ENCODE results near the gene RNFT2.

The RNFT2 gene, protein sequence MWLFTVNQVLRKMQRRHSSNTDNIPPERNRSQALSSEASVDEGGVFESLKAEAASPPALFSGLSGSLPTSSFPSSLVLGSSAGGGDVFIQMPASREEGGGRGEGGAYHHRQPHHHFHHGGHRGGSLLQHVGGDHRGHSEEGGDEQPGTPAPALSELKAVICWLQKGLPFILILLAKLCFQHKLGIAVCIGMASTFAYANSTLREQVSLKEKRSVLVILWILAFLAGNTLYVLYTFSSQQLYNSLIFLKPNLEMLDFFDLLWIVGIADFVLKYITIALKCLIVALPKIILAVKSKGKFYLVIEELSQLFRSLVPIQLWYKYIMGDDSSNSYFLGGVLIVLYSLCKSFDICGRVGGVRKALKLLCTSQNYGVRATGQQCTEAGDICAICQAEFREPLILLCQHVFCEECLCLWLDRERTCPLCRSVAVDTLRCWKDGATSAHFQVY

DNA sequence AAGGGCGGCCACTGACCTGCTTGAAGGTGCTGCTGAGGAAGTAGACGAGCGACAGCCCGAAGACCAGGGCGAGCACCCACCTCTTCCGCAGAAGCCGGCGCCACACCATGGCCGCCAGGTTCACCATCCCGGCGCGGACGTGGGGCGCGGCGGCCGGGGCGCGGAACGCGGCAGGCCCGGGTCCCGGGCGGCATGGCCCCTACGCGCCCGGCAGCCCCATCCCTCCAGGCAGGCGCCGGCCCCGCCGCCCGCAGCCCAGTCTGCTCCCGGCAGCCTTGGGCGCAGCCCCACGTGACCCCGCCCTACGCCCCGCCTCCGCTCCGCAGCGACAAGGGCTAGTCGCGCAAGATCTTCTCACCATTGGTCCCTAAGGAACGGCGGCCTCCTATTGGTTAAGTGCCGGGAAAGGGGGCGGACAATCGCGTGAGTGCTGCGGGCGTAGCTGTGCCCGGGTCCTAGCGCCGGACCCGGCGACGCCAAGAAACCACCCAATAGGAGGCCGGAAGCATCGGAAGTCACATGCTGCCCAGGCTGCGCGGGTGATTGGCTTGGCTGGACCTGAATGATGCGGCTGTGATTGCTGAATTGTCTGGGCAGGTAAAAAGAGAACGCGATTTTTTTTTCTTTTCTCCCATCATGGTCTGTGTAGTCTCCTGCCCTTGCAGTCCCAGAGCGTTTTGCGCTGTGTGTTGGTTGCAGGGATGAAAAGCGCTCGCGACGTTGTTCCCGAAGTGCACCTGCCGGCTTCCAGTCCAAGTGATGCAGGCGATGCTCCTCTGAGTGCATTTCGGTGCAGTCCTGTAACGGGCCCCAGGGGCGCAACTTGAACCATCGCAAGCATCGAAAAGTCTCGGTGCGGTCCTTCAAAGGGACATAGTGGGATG, at the start of gene RNFT2, which contains the start of gene SPRING1:
RNFT2 (plus strand) TSS at position 542 of the 884 bp plus-strand sequence. CDS start 2,183 bp downstream, outside the sequence.
SPRING1 (minus strand) TSS at position 296 of the 884 bp plus-strand sequence; CDS start at position 127, 169 bp downstream.
- peak; percentile 95 to 97 for DNase-seq

DNA sequence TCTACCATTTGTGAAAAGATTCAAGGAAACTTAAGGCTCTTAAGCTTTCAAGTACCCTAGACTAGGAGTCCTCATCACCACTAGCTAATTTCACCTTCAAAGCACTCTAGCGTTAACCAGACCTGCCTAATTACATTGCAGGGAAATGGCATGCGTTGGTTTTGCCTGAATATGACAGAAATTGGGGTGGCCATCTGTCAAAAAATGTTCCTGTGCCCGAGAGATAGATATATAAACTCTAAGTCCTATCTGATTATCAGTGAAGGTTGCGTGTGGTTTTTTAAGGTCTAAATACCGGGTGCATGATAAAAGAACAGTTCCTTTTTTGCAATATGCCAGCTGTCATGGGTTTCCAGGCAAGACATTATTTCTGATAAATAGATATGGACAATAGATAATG, 48.6 kb upstream of the RNFT2 start:
- no peak for DNase-seq

DNA sequence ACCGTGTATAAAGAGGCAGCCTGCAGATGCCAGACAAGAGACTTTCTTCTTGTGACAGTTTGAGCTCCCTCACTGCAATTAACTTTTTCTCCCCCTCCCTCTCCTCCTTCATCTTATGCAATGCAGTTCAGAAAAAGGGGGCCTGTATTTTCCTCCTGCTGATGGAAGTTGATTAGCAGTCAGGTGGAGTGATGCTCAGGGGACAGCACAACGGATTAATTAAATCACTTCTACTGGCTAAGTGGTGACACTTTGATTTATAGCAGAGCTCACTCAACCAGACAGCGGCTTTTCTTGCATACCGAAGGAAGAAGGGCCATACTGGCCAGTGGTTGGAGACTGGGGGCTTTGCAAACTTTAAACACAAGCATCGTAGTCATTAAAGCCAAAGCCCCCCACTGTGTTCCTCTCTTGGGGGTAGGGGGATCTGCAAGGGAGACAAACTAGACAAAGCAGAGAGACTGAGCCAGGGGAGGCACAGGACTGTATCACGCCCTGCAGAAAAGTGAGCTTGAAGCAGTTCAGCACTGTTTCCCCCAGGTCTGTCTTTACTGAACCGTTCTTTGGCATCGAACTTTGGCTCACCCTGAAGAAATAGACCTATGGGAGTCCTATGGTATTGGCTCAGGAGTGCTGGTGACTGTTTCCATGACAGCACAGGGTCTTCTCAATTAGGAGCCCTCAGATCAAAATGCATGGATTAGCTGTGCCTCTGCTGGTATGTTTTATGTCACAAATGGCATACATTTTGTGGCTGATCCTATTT, 48.0 kb upstream of the RNFT2 start:
- DNase-seq = no peak

DNA sequence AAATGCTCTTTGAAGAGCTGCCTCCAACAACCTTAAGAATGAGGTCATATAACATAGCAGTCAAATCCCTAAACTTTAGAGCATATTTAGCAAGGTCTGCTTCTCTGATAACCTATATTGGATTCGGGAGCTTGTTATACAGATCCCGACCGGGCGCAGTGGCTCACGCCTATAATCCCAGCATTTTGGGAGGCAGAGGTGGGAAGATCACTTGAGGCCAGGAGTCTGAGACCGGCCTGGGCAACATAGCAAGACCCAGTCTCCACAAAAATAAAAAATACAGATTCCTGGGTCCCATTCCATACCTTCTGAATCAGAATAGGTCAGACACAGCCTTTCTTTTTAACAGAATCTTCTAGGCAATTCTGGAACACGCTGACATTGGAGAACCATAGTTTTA, 46.9 kb upstream of the RNFT2 start:
- DNase-seq = no peak

DNA sequence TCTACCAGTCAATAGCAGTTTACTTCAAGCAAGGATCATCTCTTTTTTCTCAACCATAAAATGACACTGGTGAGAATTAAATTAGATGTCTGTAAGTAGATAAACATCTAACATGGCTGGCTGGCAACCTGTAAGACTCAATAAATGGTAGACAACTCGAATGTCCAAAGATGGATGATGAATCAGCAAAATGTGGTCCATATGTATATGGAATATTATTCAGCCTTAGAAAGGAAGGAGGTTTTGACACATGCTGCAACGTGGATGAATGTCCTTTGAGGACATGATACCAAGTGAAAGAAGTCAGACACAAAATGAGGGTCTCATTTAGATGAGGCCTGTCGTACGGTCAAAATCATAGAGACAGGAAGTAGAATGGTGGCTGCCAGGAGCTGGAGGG, 46.5 kb upstream of the RNFT2 start:
- no peak for DNase-seq

DNA sequence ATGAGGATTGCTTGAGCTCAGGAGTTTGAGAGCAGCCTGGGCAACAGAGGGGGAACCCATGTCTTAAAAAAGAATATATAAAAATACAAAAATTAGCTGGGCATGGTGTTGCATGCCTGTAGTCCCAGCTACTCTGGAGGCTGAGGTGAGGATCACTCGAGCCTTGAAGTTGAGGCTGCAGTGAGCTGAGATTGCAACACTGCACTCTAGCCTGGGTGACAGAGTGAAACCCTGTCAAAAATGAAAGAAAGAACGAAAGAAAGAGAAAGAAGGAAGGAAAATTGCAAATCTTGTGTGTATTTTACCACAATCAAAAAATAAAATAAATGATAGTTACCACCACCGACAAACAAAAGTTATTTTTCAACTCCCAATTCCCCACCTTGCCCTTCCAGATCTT, 45.5 kb upstream of the RNFT2 start:
- DNase-seq = no peak

DNA sequence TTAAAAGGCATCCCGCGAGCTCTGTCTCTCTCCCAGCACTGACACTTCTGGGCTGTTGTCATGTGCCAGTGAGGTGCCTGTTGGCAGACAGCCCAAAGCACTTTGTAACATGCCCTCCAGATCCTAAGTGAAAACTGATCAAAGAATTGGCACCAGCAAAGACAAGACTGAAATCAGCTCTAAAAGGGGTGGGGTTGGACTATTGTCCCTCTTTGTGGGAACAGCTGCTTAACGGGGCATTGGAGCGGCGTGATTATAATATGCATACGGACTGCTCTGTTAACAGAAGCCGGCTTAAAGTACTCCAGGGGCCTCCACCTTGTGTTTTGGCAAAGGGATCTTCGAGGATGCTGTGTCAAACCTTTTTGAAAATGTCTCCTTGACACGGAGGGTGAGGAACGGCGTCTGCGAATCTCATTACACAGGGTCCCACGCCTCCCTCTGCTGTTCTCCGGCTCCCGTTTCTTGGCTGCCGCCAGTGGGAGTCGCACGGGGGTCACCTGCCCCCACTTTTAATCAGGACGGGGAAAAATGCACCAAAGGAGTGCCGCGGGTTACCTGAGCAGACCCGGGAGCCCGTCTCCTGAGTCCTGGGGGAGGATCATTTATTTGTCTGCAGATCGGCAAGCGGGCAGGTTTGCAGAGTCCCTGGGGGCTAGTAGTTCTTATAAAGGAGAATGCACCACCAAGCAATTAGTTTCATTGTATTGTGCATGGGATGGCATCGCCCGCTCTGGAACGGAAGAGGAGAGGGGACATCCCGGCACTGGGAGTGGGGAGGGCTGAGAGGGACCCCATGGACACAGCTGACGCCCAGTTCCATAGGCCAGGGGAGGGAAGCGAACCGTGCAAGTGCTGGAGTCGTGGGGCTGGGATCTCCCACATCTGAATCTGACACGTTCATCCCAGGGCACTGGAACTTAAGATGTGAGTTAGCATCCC, 44.6 kb upstream of the RNFT2 start:
- DNase-seq = no peak

DNA sequence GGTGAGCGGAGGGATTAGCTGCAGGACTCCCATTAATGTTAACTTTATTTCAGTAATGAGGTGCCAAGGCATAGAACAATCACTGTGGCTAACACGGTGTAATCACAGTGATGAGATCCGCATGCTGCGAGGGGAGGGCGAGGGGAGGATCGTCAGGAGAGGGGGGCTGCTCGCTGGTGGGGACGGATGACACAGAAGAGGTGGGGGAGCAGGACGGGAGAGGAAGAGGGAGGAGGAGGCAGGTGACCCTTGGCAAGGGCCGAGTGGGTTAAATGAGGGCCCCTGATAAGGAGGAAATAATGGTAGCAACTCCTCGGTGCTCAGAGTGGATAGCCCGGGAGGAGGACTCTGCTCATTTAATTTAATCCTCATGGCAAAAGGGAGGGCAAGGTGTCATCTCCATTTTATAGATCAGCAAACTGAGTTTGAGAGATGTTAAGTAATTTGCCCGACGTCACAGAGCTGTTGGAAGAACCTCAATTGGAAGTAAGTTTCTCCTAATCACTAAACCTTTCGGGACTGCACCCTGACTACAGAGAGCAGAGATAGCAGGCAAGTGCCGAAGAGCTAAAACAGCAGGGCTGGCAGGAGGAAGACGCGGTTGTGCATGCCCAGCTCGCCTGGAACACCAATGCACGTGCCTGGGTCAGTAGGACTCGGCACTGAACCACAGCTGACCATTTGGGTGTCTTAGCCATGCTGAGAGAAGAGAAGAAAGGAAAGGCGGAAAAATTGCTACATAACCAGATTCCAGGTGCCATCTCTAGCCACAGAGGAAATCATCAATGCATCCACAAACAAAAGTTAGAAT, 43.3 kb upstream of the RNFT2 start:
- no peak for DNase-seq

DNA sequence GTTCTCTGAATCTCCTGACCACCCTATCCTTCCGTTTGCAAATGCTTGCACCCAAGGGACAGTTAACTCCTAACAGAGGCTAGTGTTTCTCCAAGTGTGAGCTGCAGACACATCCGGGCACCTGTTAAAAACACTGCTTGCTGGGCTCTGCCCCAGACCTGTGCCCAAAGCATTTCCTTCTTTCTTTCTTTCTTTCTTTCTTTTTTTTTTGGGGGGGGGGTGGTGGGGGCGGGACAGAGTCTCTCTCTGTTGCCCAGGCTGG, 42.7 kb upstream of the RNFT2 start:
- no peak for DNase-seq

DNA sequence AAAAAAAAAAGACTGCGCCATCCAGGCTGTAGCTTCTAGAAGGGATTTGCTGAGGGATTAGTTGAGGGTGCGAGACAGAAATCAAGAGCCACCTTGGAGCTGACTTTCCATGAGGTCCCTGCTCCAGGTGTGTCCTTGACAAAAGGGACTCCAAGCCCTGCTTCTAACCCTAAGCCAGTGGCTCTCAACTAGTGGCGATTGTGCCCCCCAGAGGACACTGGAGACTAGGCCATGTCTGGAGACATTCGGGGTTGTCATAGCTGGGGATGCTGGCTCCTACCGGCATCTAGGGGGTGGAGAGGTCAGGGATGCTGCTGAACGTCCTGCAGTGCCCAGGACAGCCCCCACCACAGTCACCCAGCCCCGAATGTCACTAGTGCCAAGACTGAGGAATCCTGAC, 40.8 kb upstream of the RNFT2 start:
- peak in 1 of 2 experiments; percentile 8 for DNase-seq

DNA sequence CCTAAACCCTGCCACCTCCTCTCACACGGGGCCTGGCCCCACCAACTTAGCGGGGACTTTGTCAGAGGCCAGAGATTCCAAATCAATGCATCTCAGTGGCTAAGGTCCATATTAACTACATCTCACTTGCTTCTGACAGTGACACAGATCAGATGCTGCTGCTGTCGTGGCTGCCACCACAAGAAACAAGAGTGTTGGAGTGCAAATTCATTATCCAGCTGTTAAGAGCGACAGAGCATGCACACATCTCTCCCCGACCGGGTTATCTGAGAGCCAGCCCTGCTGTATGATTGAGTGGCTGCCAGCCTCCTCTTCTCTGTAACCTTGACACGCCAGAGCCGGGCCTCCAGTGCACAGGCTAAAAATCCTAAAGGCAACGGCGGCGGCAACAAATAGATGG, 40.4 kb upstream of the RNFT2 start:
- no peak for DNase-seq

DNA sequence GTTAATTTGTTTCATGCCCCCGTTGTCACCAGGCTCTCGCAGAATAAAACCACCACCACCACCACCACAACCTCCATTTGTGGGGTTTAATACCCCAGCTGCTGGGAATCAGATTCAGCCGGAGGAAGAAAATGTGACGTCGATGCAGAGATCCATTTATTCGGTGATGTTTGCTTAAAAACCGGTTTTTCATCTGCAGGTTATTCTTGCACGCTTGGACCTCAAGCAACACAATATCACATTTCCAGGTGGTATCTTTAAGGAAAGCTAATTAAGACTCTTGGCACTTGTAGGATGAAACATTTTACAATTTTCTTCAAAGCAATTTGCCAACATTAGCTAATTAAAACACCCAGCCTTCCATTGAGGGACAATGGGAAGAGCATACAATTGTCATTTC, 40.0 kb upstream of the RNFT2 start:
- no peak for DNase-seq

DNA sequence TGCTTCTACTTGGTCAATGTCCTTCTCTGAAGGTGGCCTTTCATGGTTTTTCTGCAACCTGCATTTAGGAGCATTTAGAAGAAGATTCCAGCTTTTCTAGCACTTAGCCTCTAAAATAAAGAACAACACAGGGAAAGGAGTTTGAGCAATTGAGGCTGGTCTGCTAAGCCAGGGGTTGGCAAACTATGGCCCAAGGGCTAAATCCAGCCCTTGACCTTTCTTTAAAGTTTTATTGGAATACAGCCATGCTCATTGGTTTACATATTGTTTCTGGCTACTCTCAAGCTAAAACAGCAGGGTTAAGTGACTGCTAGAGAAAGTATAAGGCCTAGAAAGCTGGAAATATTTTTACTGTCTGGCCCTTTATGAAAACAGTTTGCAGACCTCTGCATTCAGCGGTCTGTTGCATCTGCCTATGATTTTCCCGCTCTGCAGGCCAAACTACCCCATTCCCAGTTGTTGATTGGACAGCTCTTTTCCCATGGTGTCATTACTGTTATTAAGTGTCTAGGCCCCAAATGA, 39.5 kb upstream of the RNFT2 start:
- DNase-seq = no peak

DNA sequence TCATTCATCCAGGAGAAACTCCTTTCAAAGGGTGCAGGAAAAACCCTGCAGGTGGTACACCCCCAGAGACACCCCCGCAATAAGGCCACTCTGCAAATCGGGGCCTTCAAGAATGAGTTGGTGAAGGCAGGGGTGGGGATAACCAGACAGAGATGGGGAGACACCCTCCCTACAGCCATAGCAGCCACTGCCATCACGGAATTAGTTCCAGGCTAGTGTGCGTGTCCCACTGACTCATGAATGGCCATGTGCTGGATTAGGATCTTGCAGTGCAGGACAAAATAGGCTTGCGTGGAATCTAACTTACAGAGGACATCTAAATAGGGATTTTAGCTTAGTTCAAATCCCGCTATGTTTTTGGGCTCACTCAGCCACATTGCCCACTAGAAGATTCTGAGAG, 38.0 kb upstream of the RNFT2 start:
- DNase-seq = no peak

DNA sequence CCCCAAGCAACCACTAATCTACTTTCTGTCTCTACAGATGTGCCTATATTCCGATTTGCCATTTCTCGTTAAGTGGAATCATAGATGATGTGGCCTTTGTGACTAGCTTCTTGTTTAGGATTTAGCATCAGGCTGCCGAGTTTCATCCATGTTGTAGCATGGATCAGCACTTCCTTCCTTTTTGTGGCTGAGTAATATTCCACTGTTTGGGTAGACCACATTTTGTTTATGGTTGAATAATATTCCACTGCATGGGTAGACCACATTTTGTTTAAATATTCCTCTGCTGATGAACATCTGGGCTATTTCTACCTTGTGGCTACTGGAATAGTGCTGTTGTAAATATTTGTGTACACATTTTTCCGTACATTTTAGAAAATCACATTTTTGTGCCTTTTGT, 36.7 kb upstream of the RNFT2 start:
- no peak for DNase-seq

DNA sequence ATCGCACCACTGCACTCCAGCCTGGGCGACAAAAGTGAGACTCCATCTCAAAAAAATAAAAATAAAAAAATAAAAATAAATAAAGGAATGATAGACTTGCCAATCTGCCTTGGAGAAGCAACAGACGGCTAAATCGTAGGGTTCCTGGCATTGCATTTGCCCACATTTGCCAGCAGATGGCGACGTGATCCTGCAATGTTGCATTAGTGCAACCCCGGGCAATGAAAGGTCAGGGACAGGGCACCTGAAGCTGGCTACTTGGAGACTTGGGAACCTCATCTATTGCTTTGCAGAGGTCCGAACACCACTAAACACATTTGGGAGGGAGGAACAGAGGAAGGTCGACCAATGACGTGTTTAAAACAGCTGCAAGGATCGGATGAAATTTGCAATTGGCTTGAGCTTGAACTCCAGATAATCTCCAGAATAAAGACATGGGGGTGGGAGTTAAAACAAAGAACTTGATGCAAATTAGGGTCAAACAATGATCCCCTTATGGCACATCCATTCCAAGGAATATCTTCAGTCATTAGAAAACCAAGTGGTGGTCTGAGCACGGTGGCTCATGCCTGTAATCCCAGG, 34.8 kb upstream of the RNFT2 start:
- peak; percentile 11 to 48 for DNase-seq

DNA sequence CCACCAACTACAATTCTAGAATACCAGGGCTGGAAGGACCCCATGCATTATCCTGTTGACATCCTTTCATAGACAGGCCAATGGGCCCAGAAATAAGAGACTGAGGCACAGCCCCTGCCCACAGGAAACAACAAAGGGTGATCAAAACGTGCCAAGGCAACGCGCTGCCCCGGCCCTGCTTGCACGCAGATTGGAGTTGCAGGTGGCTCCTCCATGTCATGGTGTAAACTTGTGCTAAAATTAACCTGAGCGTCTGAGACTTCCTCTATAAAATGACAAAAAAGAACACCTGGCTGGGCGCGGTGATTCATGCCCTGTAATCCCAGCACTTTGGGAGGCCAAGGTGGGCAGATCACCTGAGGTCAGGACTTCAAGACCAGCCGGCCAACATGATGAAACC, 30.4 kb upstream of the RNFT2 start:
- DNase-seq = no peak

DNA sequence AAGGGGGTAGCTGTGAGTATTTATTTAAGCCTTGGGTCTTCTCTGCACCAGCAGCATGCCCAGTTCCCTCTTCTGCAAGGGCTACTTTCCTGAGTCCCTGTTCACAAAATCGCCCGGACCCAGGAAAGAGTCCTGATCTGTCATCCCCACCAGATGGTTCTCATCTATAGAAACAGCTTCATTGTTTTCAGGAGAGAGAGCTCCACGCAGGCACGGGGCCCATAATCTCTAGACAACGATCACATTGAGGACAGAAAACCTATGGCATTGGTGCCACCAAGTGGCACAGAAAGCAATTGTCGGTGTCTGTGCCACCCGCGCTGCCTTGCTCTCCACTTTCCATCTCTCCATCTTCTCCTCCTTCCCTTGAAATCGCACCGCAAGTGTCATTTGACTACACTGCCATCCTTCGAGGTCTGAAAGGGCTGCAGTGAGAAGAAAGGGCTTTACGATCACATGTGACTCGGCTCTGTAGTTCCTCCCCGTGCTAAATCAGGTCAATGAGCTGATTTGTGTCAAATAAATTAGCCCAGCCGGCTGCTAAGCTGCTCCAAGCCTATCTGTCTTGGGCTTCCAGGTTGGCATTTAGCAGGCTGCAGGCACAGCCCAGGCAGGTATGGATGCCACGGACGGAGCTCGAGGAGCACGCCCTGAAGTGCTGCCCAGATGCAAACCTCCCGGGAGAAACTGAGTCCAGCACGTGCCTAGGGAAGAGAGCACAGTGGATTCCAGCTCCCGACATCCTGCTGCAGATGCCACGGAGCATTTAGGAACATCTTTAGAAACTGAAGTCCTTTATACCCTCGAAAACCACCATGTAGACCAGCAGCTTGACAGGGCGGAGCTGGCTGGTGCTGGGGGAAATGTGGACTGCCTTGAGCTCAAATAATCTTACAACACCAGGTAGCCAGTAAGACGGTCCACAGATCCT, 29.0 kb upstream of the RNFT2 start:
- peak; percentile 47 to 70 for DNase-seq

DNA sequence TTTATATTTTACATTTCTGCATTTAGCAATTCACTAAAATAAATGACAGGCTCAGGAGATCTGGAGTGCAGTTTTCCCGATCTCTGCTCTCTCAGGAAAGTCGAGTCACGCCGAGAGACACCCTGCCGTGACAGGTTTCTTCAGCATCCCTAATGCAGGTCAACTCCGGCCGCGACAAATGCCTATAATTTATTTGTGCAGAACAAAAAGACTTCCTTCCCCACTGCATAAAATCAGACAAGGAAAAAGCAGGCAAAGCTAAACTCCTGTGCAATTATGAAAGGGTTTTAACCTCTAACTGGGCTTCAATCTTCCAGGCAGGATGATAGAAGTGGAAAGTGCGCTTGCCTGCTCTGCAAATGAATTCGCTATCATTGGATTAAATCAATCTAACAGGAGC, 28.3 kb upstream of the RNFT2 start:
- no peak for DNase-seq

Data from AML-193 (cell line).